ENCODE measurements around the gene UBLCP1.
"Not testable (repeated sequence)": the region's sequence is repeated elsewhere in the genome, so short reads cannot be mapped to it uniquely, and the experiment has no call there.

- TF ChIP-seq, protein P1, sequence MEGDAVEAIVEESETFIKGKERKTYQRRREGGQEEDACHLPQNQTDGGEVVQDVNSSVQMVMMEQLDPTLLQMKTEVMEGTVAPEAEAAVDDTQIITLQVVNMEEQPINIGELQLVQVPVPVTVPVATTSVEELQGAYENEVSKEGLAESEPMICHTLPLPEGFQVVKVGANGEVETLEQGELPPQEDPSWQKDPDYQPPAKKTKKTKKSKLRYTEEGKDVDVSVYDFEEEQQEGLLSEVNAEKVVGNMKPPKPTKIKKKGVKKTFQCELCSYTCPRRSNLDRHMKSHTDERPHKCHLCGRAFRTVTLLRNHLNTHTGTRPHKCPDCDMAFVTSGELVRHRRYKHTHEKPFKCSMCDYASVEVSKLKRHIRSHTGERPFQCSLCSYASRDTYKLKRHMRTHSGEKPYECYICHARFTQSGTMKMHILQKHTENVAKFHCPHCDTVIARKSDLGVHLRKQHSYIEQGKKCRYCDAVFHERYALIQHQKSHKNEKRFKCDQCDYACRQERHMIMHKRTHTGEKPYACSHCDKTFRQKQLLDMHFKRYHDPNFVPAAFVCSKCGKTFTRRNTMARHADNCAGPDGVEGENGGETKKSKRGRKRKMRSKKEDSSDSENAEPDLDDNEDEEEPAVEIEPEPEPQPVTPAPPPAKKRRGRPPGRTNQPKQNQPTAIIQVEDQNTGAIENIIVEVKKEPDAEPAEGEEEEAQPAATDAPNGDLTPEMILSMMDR (IDR thresholded peaks at IDR 0.05): not testable (repeated sequence)
- not testable (repeated sequence) for TF ChIP-seq POLR2A (IDR thresholded peaks at IDR 0.05)
Measured at GRCh38 chr5:159235871-159236520, 27.1 kb upstream of the UBLCP1 start.
